Measurements from ENCODE around the gene POLD2. TPM values are rescaled to one million over a fixed set of nuclear protein-coding genes. Genes with fewer than 3 reads are reported as not detected.

POLD2 gene
- polyA plus RNA-seq, 1 donor, result 85.2 TPM

GRCh38 chr7:44101303-44101965 lies 21.9 kb downstream of the POLD2 start:
- no peak for DNase-seq

- DNase-seq, result peak; percentile 68
Measured at GRCh38 chr7:44100458-44101302, 22.7 kb downstream of the POLD2 start.

- no peak for DNase-seq
Measured at GRCh38 chr7:44099669-44100068, 23.7 kb downstream of the POLD2 start.

DNA sequence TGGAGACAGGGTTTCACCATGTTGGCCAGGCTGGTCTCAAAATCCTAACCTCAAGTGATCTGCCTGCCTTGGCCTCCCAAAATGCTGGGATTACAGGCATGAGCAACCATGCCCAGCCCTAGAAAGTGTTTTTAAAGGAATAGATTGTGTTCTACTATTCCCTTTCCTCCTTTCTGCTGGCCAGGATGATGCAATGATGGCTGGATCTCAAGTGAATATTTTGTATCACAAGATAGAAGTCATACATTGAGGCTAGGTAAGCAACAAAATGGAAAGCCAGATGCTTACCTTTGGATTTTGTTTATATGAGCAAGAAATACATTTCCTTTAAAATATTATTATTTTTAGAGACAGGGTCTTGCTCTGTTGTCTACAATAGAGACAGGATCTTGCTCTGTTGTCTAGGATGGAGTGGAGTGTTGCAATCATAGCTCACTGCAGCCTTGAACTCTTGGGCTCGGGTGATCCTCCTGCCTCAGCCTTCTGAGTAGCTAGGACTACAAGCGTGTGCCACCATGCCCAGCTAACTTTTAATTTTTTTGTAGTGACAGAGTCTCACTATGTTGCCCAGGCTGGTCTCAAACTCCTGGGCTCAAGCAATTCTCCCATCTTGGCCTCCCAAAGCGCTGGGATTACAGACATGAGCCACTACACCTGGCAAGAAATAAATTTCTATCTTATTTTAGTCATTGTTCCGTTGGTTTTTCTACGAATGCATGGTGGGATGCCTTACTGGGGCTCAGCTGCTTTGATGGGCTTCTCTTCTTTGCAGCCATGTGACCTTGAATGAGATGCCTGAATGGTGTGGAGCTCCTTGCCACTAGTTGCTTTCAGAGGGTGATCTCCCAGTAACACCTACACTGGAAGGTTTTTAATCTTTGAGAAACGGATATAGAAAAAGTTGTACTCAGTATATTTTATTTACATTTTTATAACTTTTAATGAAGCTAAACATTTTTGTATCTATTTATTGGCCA lies 25.0 kb downstream of the POLD2 start:
- no peak for DNase-seq

DNA sequence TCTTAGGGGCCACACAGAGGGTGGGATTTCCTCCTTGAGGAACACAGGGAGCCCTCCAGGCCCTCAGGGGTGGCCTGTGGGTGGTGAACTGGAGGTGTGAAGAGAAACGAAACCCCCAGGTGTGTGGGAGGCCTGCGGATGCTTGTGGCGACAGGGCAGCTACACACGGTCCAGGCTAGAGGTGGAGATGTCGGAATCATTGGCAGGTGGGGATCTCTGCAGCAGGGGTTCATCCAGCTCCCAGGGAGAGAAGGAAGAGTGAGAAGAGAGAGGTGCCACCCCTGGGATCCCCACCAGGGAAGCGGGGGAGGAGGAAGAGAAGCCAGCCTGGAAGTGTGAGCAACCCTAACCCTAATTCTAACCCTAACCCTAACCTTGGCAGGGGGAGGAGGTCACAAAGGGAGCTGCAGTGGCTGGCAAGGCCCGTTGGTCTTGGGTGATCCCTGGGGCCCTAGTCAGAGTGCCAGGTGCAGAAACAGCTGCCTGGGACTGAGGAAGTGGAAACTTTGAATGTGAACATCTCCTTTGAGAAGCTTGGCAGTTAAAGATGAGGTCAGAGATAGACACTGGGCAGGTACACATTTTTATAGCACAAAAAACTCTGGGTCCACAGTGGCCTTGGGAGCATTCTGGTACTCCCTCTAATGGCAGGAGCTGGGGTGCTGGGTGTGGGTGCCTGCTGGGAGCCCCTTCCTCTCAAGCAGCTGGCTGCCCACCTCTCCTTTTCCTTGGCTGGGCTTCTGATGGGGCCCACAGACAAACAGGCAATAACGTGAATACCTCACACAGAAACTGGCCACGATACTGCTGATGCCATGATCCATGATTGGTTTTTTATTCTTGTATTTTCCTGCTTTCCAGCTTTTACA lies 26.1 kb downstream of the POLD2 start:
- no peak for DNase-seq

DNA sequence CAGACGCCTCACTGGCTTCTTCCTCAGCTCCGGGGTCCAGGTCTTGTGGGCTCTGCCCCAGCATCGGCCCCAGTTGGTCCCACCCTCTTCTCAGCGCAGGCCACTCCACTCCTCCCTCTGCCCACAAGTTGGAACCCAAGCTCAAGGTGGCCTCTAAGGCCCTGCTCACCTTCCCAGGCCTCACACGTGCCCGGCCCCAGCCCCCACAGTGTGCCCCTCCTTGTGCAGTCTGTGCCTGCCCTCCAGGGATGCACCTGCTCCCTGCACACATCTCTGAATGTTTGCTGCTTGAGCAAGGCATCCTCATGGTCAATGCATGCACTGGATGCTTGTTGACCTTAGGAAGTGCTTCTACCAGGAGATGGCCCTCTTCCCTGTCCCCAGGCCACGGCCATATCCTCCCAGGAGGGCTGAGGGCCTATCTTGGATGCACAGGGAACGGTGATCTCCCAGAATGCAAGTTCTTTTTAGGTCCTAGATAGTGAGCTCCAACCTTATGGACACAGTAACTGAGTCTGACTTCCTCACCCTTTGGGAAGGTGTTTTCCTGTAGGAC lies 26.9 kb downstream of the POLD2 start:
- DNase-seq, result no peak

DNA sequence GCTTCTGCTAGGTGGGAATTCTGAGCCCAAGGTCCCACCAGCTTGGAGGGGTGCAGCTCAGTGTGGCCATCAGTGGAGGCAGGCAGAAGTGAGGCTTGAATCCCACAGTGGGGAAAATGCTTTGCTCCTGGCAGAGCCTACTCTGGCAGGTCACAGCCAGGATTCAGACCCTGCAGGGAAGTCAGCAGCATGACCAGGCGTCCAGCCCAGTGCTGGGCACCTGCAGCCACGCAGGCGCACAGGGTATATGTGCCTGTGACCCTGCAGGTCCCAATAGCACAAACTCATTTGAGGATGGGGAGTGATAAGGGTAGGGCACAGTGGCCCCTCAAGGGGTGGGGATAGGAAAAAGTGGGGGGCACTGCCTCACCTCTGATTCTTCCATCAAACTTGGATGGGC lies 27.6 kb downstream of the POLD2 start:
- DNase-seq, result no peak

DNA sequence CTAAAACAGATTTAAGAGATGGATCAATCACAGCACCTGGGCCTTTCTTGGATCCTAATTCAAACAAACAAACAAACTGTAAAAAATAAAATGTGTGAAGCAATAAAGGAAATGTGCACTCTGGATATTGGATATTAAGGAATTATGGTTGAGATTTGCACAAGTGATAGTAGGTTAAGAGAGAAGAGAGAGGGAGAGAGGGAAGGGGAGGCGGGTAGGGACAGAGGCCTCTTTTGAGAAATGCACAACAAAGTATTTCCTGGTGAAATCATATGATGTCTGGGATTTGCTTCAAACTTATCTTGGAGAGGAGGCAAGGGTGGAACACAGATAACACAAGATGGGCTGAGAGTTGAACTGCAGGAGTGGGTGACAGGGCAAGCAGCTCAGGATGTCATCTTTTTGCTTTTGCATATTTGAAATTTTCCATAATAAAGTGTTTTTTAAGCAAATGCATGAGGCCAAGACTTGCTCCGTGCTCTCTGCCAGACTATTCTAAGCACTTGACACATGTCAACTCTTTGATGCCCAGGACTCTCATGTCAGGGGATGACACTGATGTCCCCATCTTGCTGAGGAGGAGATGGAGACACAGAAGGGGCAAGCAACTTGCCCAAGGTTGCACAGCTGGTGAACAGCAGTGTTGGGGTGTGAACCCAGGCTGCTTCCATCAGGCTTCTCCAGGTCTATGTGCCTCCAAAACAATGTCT lies 28.3 kb downstream of the POLD2 start:
- no peak for DNase-seq

- DNase-seq, result no peak
Measured at GRCh38 chr7:44094365-44094764, 29.0 kb downstream of the POLD2 start.

GRCh38 chr7:44093102-44093641 lies 30.2 kb downstream of the POLD2 start:
- no peak for DNase-seq

DNA sequence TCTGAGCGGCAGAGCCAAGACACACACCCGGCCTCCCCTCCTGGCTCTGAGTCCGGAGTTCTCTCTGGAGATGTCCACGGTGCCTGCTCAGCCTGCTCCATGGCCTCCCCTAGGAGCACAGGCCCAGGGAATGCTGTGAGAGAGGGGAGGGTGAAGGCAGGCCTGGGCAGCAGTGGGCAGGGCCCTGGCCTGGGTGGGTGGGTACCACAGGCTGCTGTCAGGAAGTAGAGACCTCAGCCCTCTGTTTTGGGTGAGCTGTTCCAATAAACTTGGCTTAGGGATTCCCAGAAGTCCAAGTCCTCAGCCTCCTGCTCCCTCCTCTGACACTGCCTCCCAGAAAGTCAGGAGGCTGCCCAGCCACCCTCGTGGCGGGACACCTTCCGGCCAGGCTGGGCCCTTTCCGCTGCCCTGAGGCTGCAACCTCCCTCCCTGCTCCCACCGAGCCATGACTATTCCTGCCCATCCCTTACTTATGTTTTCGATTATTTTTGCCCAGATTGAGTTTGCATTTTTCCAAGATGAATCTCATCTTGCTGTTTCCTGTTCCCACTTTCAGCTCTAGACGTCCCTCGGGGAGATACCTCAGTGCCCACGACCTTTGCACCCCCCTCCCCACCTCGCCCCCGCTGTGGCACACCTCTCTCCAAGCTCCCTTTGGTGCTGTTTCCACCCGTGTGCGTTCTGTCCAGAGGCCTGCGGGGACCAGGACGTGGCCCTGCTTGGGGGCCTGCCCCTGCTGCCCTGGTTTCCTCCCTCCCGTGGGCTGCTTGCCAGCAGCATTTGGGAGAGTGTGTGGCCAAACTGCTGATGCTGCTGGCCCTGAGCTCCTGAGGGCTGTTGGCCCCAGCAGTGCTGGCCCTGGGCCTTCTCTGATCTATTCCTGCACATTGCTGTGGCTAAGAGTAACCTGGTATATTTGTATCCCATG lies 35.2 kb downstream of the POLD2 start:
- DNase-seq, result no peak

- no peak for DNase-seq
Measured at GRCh38 chr7:44086627-44087026, 36.7 kb downstream of the POLD2 start.

- no peak for DNase-seq
Measured at GRCh38 chr7:44085546-44085945, 37.8 kb downstream of the POLD2 start.

DNA sequence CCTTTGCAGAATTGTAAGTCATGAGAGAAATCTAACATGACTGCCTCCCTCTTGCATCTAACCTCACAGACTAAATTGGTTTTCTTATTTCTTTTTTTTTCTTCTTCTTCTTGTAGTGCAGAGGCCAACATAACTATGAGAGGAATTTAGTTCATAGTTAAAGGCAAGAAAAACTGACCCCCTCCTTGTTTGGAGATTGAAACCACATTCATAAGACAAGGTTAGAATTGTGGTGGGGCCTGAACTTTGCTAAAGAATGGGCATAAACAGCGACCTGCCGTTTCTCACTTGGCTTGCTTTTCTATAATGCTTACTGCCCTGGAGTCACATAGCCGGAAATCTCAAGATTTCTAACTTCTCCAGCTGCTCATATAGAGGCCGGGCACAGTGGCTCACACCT lies 38.6 kb downstream of the POLD2 start:
- no peak for DNase-seq

- no peak for DNase-seq
Measured at GRCh38 chr7:44083796-44084195, 39.6 kb downstream of the POLD2 start.

DNA sequence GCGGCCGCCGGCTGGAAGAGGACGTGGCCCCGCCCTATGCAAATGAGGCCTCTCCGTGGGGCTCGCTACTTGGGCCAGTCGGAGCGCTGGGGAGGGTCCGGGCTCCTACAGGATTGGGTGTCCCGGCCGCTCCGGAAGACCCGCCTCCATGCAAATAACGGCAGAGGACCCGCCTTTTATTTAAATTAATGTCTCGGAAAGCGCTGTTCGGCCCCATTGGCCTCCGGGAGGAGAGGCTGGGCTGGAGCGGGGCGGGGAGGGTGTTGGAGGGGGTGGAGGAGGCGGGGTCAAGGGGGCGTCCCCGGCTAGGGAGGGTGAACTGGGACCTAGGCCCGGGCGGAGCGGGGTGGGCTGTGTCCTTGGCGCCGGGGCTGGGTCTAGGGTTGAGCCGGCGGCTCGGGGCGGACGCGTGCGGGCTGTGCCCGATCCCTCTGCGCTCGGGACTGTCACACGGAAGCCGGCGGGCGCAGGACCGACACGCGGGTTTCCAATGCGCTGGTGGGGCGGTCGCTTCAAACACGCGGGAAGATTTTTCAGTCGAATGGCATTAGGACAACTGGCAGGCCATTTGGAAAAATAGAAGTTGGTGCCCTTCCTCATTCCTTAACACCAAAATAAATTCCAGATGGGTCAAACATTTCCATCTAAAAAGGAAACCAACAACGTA lies 40.7 kb downstream of the POLD2 start:
- peak; percentile 97 for DNase-seq

DNA sequence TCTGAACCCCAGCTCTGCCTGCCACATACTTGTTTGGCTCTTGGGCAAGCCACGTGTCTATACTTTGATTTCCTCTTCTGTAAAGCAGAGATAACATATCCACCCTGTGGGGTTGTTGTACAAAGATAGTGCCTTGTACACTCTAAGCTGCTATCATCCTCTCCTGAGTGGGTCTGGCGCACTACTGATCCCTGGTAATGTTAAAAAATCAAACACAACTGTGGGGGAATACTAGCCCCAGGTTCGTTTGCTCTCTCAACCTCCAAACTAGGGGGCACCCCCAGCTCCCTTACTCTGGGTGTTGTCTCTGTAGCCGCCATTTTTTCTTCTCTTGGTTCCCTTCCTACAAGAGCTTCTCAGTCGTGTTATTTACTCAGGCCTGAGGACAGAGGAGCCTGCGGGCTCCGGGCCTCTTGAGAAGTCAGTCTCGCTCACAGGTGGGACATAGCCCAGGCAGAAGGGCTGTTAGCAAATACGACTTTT lies 42.0 kb downstream of the POLD2 start:
- DNase-seq, result no peak

GRCh38 chr7:44080686-44081265 lies 42.6 kb downstream of the POLD2 start:
- DNase-seq, result no peak

Measured in hindlimb muscle (tissue), 1 donor.